GM21423 (cell line): Measurements from ENCODE around the gene DNAJC5.

Source experiments
- ATAC-seq: cut with Tn5 transposase; IDR thresholded peaks from one replicate; pipeline ENCODE4 v1.9.1; 2021; ENCODE audit warnings: mild to moderate bottlenecking, moderate library complexity; ENCODE audit not compliant: unreplicated experiment

The DNAJC5 gene

GRCh38 chr20:63978319-63979228 lies 83.6 kb downstream of the DNAJC5 start:
- no peak for ATAC-seq

GRCh38 chr20:63979229-63979556 lies 84.3 kb downstream of the DNAJC5 start:
- ATAC-seq = no peak

GRCh38 chr20:63979557-63980316 lies 84.8 kb downstream of the DNAJC5 start, which contains the start of gene SAMD10:
SAMD10 (minus strand) TSS chr20:63979642; CDS start chr20:63979467, 175 bp downstream.
- ATAC-seq = no peak

- ATAC-seq = no peak
These were observed 85.4 kb downstream of the DNAJC5 start for GRCh38 chr20:63980317-63980805.

GRCh38 chr20:63980806-63981728 lies 86.1 kb downstream of the DNAJC5 start, which contains the start of gene PRPF6:
PRPF6 (plus strand) TSS chr20:63981132; CDS start chr20:63981246, 114 bp downstream.
- peak; percentile 65 for ATAC-seq

GRCh38 chr20:63982937-63983336 lies 88.0 kb downstream of the DNAJC5 start:
- ATAC-seq = no peak
